ENCODE results near the gene CRISP3. TPM values are rescaled to one million over a fixed set of nuclear protein-coding genes. Genes with fewer than 3 reads are reported as not detected.

The CRISP3 gene
- total RNA-seq, 1 donor = under 0.01 TPM

DNA sequence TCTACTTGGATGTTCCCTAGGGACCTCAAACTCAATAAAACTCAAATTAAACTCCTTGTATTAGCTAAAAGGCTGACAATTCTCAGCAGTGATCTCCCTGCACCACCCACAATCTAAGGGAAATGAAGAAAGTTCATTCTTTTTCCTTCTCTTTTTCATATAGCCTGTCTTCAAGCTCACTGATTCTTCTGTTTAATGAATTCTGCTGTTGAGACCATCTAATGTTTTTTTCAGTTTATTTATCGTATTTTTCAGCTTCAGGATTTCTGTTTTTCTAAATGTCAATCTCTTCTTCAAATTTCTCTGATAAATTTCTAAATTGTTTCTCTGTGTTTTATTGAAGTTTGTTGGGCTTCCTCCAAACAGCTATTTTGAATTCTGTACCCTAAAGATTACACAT lies 50.7 kb downstream of the CRISP3 start:
- peak in 1 of 3 donors; percentile 12 for DNase-seq (ENCODE audit: low read depth in 2 of 3, low spot score in 2 of 3)

DNA sequence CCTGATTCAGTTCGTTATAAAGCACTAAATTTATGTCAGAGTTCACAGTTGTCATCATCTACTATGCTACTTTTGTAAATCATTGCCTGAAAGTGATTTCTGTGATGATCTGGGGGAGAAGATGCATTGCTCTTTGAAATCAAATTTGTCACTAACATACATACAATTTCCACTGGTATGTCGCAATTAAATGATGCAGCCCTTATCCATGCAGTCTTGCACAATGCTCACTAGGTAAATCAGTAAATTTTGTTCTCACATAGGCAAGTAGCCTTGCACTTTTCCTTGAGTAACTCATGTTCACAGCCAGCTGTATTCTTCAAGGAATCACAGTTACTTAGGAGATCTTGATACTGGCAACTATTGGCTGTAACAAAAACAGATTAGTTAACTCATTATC lies 51.7 kb downstream of the CRISP3 start:
- no peak for DNase-seq (ENCODE audit: low read depth in 2 of 3, low spot score in 2 of 3)

Other genes starting within 250 kb of the CRISP3 start
- not detected for gene GLYATL3, start 244.5 kb downstream of the CRISP3 start, total RNA-seq
- 1.3 TPM for gene C6orf141, start 193.7 kb downstream of the CRISP3 start, total RNA-seq
- gene RHAG, start 107.5 kb downstream of the CRISP3 start, total RNA-seq = 3.5 TPM
- gene CRISP2, start 30.8 kb downstream of the CRISP3 start, total RNA-seq = under 0.01 TPM
- not detected for gene PGK2, start 42.9 kb upstream of the CRISP3 start, total RNA-seq
- gene CRISP1, start 122.1 kb upstream of the CRISP3 start, total RNA-seq = not detected
- gene DEFB114, start 219.8 kb upstream of the CRISP3 start, total RNA-seq = not detected
- not detected for gene DEFB113, start 225.2 kb upstream of the CRISP3 start, total RNA-seq

All from hematopoietic multipotent progenitor cell (in vitro differentiated cells).